DND-41 (cell line): ENCODE results near the gene WNK1.

Source experiments
- ATAC-seq: fragments of 200-7000 bp; cut with Tn5 transposase; 3 replicates; pipeline ENCODE4 v1.9.1; 2021; ENCODE audit warnings: low read depth; ENCODE audit not compliant: insufficient read depth
- DNase-seq: peaks from one replicate; pipeline ENCODE4 v3.0.0-alpha.2; 2020
- H2AFZ ChIP-seq: 2 replicates; pipeline ENCODE4 v1.6.0; 2012; ENCODE audit warnings: low read depth, low read length
- H3K27ac ChIP-seq: 2 replicates; pipeline ENCODE4 v1.5.1; 2012; ENCODE audit warnings: low read length, inconsistent platforms
- H3K27me3 ChIP-seq: fragments of 200-600 bp; sonication (generic); 2 replicates; pipeline ENCODE4 v1.6.0; 2012; ENCODE audit warnings: low read length, mild to moderate bottlenecking, inconsistent platforms; ENCODE audit not compliant: insufficient read depth, poor library complexity
- H3K36me3 ChIP-seq: 2 replicates; pipeline ENCODE4 v1.5.1; 2012; ENCODE audit warnings: low read length, inconsistent platforms; ENCODE audit not compliant: insufficient read depth
- H3K4me1 ChIP-seq: 2 replicates; pipeline ENCODE4 v1.5.1; 2012; ENCODE audit warnings: mild to moderate bottlenecking, low read length; ENCODE audit not compliant: insufficient read depth
- H3K4me2 ChIP-seq: 2 replicates; pipeline ENCODE4 v1.6.0; 2012; ENCODE audit warnings: mild to moderate bottlenecking, moderate library complexity, low read length, inconsistent platforms; ENCODE audit not compliant: insufficient read depth
- H3K4me3 ChIP-seq, 2 experiments: fragments of 200-600 bp in 1 of 2; shearing (Covaris generic) in 1 of 2; 2 replicates each; pipeline ENCODE4 v1.5.1; 2012 to 2016; ENCODE audit warnings: inconsistent platforms in 2 of 2, low read length in 2 of 2, mild to moderate bottlenecking in 2 of 2, low read depth in 1 of 2, moderate library complexity in 1 of 2
- H3K79me2 ChIP-seq: 2 replicates; pipeline ENCODE4 v1.6.0; 2012; ENCODE audit warnings: low read length, inconsistent platforms; ENCODE audit not compliant: insufficient read depth
- H3K9ac ChIP-seq: 2 replicates; pipeline ENCODE4 v1.6.0; 2012; ENCODE audit warnings: low read depth, mild to moderate bottlenecking, inconsistent platforms, low read length, moderate library complexity
- H3K9me3 ChIP-seq: 2 replicates; pipeline ENCODE4 v1.5.1; 2012; ENCODE audit warnings: low read length, moderate library complexity, mild to moderate bottlenecking, inconsistent platforms; ENCODE audit not compliant: insufficient read depth, severe bottlenecking
- H4K20me1 ChIP-seq: 2 replicates; pipeline ENCODE4 v1.6.0; 2012; ENCODE audit warnings: low read length; ENCODE audit not compliant: insufficient read depth
- EZH2 ChIP-seq: IDR thresholded peaks from 3 replicates; pipeline ENCODE4 v1.6.1; 2012; ENCODE audit warnings: borderline replicate concordance, low read depth, mild to moderate bottlenecking, moderate library complexity, low read length, inconsistent platforms; ENCODE audit not compliant: severe bottlenecking
- TF ChIP-seq, protein P1 (sequence below): IDR thresholded peaks from 2 replicates; pipeline ENCODE4 v1.5.1; 2012; ENCODE audit warnings: borderline replicate concordance, low read length, moderate library complexity, mild to moderate bottlenecking; ENCODE audit not compliant: poor library complexity, severe bottlenecking; ENCODE audit errors: extremely low read depth

WNK1 gene

DNA sequence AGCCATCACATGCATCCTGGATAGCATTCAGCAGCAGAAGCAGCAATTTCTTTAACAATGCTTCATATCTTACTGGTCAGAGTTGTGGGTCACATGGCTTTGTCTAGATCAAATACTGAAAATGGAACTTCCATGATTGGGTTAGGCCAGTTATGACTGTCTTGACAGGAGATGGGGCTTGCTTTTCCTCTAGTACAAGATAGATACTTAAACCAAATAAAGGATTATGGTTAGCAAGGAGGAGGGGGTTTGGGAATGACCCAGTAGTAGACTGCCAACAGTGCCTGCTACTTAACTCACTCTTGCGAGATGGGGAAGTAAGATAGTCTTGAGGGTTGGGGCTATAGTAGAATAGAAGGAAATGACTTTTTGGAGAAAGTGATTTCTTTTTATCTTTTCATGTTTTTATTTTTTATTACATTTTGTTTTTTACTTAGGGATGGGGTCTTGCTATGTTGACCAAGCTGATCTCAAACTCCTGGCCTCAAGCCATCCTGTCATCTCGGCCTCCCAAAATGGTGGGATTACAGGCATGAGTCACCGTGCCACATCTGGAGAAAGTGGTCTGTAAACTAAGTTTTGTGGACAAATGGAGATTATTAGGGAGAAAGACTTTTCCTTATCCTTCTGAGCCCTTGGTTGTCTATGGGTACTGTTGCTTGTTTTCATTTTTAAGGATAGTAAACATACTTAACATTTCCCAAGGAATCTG is 37.6 kb downstream of the WNK1 start:
- TF ChIP-seq EZH2, result no peak
- TF ChIP-seq, protein P1, sequence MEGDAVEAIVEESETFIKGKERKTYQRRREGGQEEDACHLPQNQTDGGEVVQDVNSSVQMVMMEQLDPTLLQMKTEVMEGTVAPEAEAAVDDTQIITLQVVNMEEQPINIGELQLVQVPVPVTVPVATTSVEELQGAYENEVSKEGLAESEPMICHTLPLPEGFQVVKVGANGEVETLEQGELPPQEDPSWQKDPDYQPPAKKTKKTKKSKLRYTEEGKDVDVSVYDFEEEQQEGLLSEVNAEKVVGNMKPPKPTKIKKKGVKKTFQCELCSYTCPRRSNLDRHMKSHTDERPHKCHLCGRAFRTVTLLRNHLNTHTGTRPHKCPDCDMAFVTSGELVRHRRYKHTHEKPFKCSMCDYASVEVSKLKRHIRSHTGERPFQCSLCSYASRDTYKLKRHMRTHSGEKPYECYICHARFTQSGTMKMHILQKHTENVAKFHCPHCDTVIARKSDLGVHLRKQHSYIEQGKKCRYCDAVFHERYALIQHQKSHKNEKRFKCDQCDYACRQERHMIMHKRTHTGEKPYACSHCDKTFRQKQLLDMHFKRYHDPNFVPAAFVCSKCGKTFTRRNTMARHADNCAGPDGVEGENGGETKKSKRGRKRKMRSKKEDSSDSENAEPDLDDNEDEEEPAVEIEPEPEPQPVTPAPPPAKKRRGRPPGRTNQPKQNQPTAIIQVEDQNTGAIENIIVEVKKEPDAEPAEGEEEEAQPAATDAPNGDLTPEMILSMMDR, result no peak
- Histone ChIP-seq H3K9me3 (no peaks in the 10 kb centered on the region), H3K27ac (no peak overlapping the region), H3K27me3 (no peaks in the 10 kb centered on the region), H3K4me3 (no peak overlapping the region), H3K4me2 (no peak overlapping the region), H3K36me3 (peaks cover 30% of the 10 kb centered on the region), H4K20me1 (peaks cover 78% of the 10 kb centered on the region; the same call in 1 of the 2 replicates), H2AFZ (no peak overlapping the region), H3K9ac (no peak overlapping the region), H3K4me1 (peaks cover 29% of the 10 kb centered on the region), H3K79me2 (peaks cover 99% of the 10 kb centered on the region)
- ATAC-seq (no peak), DNase-seq (no peak)

GRCh38 chr12:790608-791007 is 38.2 kb downstream of the WNK1 start:
- Histone ChIP-seq H2AFZ (no peak overlapping the region), H4K20me1 (peaks cover 81% of the 10 kb centered on the region), H3K4me3 (no peak overlapping the region), H3K9me3 (no peaks in the 10 kb centered on the region), H3K27me3 (no peaks in the 10 kb centered on the region), H3K79me2 (peaks cover 100% of the 10 kb centered on the region), H3K4me2 (no peak overlapping the region), H3K4me1 (peaks cover 35% of the 10 kb centered on the region), H3K27ac (no peak overlapping the region), H3K36me3 (peaks cover 30% of the 10 kb centered on the region), H3K9ac (no peak overlapping the region)
- ATAC-seq (no peak), DNase-seq (no peak)
- TF ChIP-seq, protein P1, result no peak
- TF ChIP-seq EZH2, result no peak

- DNase-seq (no peak), ATAC-seq (no peak)
- Histone ChIP-seq H3K36me3 (peaks cover 18% of the 10 kb centered on the region; the same call in 1 of the 2 replicates), H3K27ac (no peak overlapping the region), H3K9me3 (no peaks in the 10 kb centered on the region), H3K27me3 (no peaks in the 10 kb centered on the region), H3K4me1 (peaks cover 38% of the 10 kb centered on the region), H2AFZ (no peak overlapping the region), H3K9ac (no peak overlapping the region), H3K79me2 (peaks cover 100% of the 10 kb centered on the region), H3K4me2 (no peak overlapping the region), H3K4me3 (no peak overlapping the region), H4K20me1 (peaks cover 79% of the 10 kb centered on the region)
- TF ChIP-seq, protein P1, result no peak
- TF ChIP-seq EZH2, result no peak
Observed at GRCh38 chr12:793037-793436, 40.7 kb downstream of the WNK1 start.
